HCT116 (cell line): Measurements from ENCODE around the gene MOAP1. TPM values are rescaled to one million over a fixed set of nuclear protein-coding genes. Genes with fewer than 3 reads are reported as not detected.

Source experiments
- ATAC-seq: fragments of 200-7000 bp; cut with Tn5 transposase; 2 replicates; pipeline ENCODE4 v1.9.1; 2020; ENCODE audit warnings: mild to moderate bottlenecking, moderate library complexity
- BruUV-seq: library from RNA; stranded (reverse); fragments of 400-500 nt; replicated peaks from 2 replicates; lab custom pipeline; 2021; lab: Mats Ljungman, UMichigan
- CTCF ChIA-PET: fragments of 300-600 bp; sonication (Branson Sonifier 250); formaldehyde crosslinking; loops from one replicate; lab custom pipeline; 2021; ENCODE audit warnings: antibody characterized with exemption; lab: Charles Lee
- POLR2A ChIA-PET: fragments of 300-600, 350-600 bp; sonication (Branson Sonifier 250); formaldehyde crosslinking; loops from one replicate; lab custom pipeline; 2021; ENCODE audit warnings: antibody characterized with exemption; lab: Charles Lee
- RAD21 ChIA-PET, 2 experiments: fragments of 300-600 bp; sonication (Branson Sonifier 250); formaldehyde crosslinking; loops; one replicate each; lab custom pipeline; 2023; ENCODE audit warnings: low total read pairs in 2 of 2; ENCODE audit not compliant: uncharacterized antibody in 2 of 2, unreplicated experiment in 2 of 2, low non-redundant PET in 1 of 2; lab: Charles Lee
- DNase-seq: peaks from one replicate; pipeline ENCODE4 v3.0.0-alpha.2; 2010; ENCODE audit warnings: low read depth, low spot score
- H2AFZ ChIP-seq: fragments of 200-600 bp; shearing (Covaris generic), sonication (generic); 2 replicates; pipeline ENCODE4 v1.6.1; 2017; ENCODE audit warnings: low read depth, mixed run types, mixed read lengths, antibody characterized with exemption, low read length; ENCODE audit not compliant: poor library complexity, severe bottlenecking
- H3K27ac ChIP-seq: 2 replicates; pipeline ENCODE4 v1.5.1; 2012; ENCODE audit warnings: low read depth, low read length
- H3K27me3 ChIP-seq: fragments of 200-600 bp; sonication (generic); 2 replicates; pipeline ENCODE4 v1.6.1; 2016; ENCODE audit warnings: mixed run types, low read length, mixed read lengths; ENCODE audit not compliant: insufficient read depth
- H3K36me3 ChIP-seq, 2 experiments: fragments of 200-500 bp in 1 of 2; fragments of 200-600 bp in 1 of 2; sonication (Bioruptor generic) in 1 of 2; sonication (generic) in 1 of 2; 2 replicates each; pipeline versions ENCODE4 v1.5.1 to v1.6.1; 2014 to 2016; ENCODE audit warnings: low read length in 2 of 2, inconsistent platforms in 1 of 2, mixed read lengths in 1 of 2, mixed run types in 1 of 2; ENCODE audit not compliant: insufficient read depth in 2 of 2, control insufficient read depth in 1 of 2
- H3K4me1 ChIP-seq, 2 experiments: fragments of 200-600 bp in 1 of 2; sonication (generic) in 1 of 2; 2 replicates each; pipeline versions ENCODE4 v1.5.1 to v1.6.1; 2012 to 2017; ENCODE audit warnings: low read length in 2 of 2, inconsistent platforms in 1 of 2, mild to moderate bottlenecking in 1 of 2, mixed read lengths in 1 of 2, mixed run types in 1 of 2, moderate library complexity in 1 of 2; ENCODE audit not compliant: insufficient read depth in 2 of 2, control insufficient read depth in 1 of 2
- H3K4me2 ChIP-seq: fragments of 200-600 bp; sonication (generic); 2 replicates; pipeline ENCODE4 v1.6.1; 2017; ENCODE audit warnings: mixed run types, low read length, mixed read lengths
- H3K4me3 ChIP-seq, 2 experiments: fragments of 200-600 bp in 1 of 2; sonication (generic) in 1 of 2; replicated peaks in 1 of 2; 2 replicates each; pipeline ENCODE4 v1.5.1; 2011 to 2016; ENCODE audit warnings: low read length in 2 of 2, control low read depth in 1 of 2, low read depth in 1 of 2, mild to moderate bottlenecking in 1 of 2, mixed read lengths in 1 of 2, mixed run types in 1 of 2
- H3K79me2 ChIP-seq: fragments of 200-600 bp; sonication (generic); 2 replicates; pipeline ENCODE4 v1.6.1; 2017; ENCODE audit warnings: mild to moderate bottlenecking, mixed run types, low read length, moderate library complexity, mixed read lengths; ENCODE audit not compliant: insufficient read depth
- H3K9ac ChIP-seq: fragments of 200-600 bp; sonication (generic); 2 replicates; pipeline ENCODE4 v1.6.1; 2016; ENCODE audit warnings: low read length, mixed read lengths
- H3K9me2 ChIP-seq: fragments of 200-600 bp; sonication (generic), shearing (Covaris generic); 2 replicates; pipeline ENCODE4 v1.6.1; 2017; ENCODE audit warnings: mixed run types, mild to moderate bottlenecking, moderate library complexity; ENCODE audit not compliant: insufficient read depth
- H3K9me3 ChIP-seq, 2 experiments: fragments of 200-500 bp in 1 of 2; fragments of 200-600 bp in 1 of 2; sonication (Bioruptor generic) in 1 of 2; sonication (generic) in 1 of 2; 2 replicates each; pipeline ENCODE4 v1.6.1; 2014 to 2017; ENCODE audit warnings: low read length in 2 of 2, mixed read lengths in 2 of 2, inconsistent platforms in 1 of 2, low read depth in 1 of 2, mild to moderate bottlenecking in 1 of 2, mixed run types in 1 of 2, moderate library complexity in 1 of 2; ENCODE audit not compliant: control insufficient read depth in 1 of 2, insufficient read depth in 1 of 2
- H4K20me1 ChIP-seq: fragments of 200-600 bp; sonication (generic), shearing (Covaris generic); 2 replicates; pipeline ENCODE4 v1.6.1; 2017; ENCODE audit warnings: mixed run types, mild to moderate bottlenecking, moderate library complexity; ENCODE audit not compliant: insufficient read depth
- CBX3 ChIP-seq: IDR thresholded peaks from 2 replicates; pipeline ENCODE4 v1.6.1; 2012; ENCODE audit warnings: low read depth
- CEBPB ChIP-seq: IDR thresholded peaks from 2 replicates; pipeline ENCODE4 v1.6.1; 2012; ENCODE audit warnings: low read depth
- CTCF ChIP-seq, 3 experiments: fragments of 200-600 bp in 1 of 3; sonication (generic) in 1 of 3; IDR thresholded peaks in 2 of 3; conservative IDR thresholded peaks in 1 of 3; 2 replicates each; pipeline ENCODE4 v1.5.1; 2012 to 2017; ENCODE audit warnings: low read depth in 2 of 3, low read length in 2 of 3, antibody characterized with exemption in 1 of 3, borderline replicate concordance in 1 of 3, control low read depth in 1 of 3, mild to moderate bottlenecking in 1 of 3, mixed read lengths in 1 of 3, mixed run types in 1 of 3, moderate library complexity in 1 of 3; ENCODE audit not compliant: insufficient read depth in 1 of 3
- EGR1 ChIP-seq: IDR thresholded peaks from 2 replicates; pipeline ENCODE4 v1.6.1; 2012; ENCODE audit warnings: low read depth
- ELF1 ChIP-seq: IDR thresholded peaks from 2 replicates; pipeline ENCODE4 v1.6.1; 2012; ENCODE audit warnings: low read depth, borderline replicate concordance
- EZH2 ChIP-seq: fragments of 200-600 bp; sonication (generic); IDR thresholded peaks from 2 replicates; pipeline ENCODE4 v1.6.1; 2017; ENCODE audit warnings: antibody characterized with exemption, mixed run types
- EZH2phosphoT487 ChIP-seq: fragments of 200-600 bp; IDR thresholded peaks from 2 replicates; pipeline ENCODE4 v1.6.1; 2018; ENCODE audit warnings: antibody characterized with exemption, borderline replicate concordance
- FOSL1 ChIP-seq: IDR thresholded peaks from 2 replicates; pipeline ENCODE4 v1.6.1; 2012; ENCODE audit warnings: low read depth
- JUND ChIP-seq: IDR thresholded peaks from 2 replicates; pipeline ENCODE4 v1.6.1; 2012
- POLR2AphosphoS5 ChIP-seq: IDR thresholded peaks from 2 replicates; pipeline ENCODE4 v1.6.1; 2011; ENCODE audit warnings: mild to moderate bottlenecking, low read depth, low read length, moderate library complexity
- RAD21 ChIP-seq: IDR thresholded peaks from 2 replicates; pipeline ENCODE4 v1.6.1; 2012; ENCODE audit warnings: low read depth, mild to moderate bottlenecking
- SP1 ChIP-seq: IDR thresholded peaks from 2 replicates; pipeline ENCODE4 v1.6.1; 2012; ENCODE audit warnings: low read depth
- TCF7L2 ChIP-seq: IDR thresholded peaks from 2 replicates; pipeline ENCODE4 v1.7.0; 2011; ENCODE audit warnings: borderline replicate concordance, inconsistent platforms; ENCODE audit not compliant: insufficient read depth, insufficient read length; ENCODE audit errors: extremely low read depth
- YY1 ChIP-seq: IDR thresholded peaks from 2 replicates; pipeline ENCODE4 v1.6.1; 2011; ENCODE audit warnings: low read length, low read depth, moderate library complexity, mild to moderate bottlenecking; ENCODE audit not compliant: insufficient replicate concordance; ENCODE audit errors: extremely low read depth
- ZBTB33 ChIP-seq: IDR thresholded peaks from 2 replicates; pipeline ENCODE4 v1.6.1; 2011; ENCODE audit warnings: mild to moderate bottlenecking, low read length, moderate library complexity; ENCODE audit not compliant: insufficient replicate concordance; ENCODE audit errors: extremely low read depth
- ZFX ChIP-seq: fragments of 450-650 bp; IDR thresholded peaks from 2 replicates; pipeline ENCODE4 v1.6.1; 2017
- ZNF274 ChIP-seq: fragments of 200-500 bp; sonication (Bioruptor generic); IDR thresholded peaks from 2 replicates; pipeline ENCODE4 v1.6.1; 2014; ENCODE audit warnings: mild to moderate bottlenecking, low read depth, low read length, inconsistent platforms
- intact Hi-C: fragments of 100-400 bp; cut with micrococcal nuclease; formaldehyde crosslinking; loops from 2 replicates; pipeline ENCODE4 v1.10.0; 2022
- total RNA-seq: library from RNA; stranded (reverse); gene quantifications from one replicate; pipeline ENCODE4 v1.2.1, GENCODE V29; 2021; ENCODE audit not compliant: unreplicated experiment
- TF ChIP-seq, protein P1 (sequence below): IDR thresholded peaks from 2 replicates; pipeline ENCODE4 v1.6.1; 2012

The MOAP1 gene
- total RNA-seq, 1 experiment from 2014 or later, result 14.2 TPM

- TF ChIP-seq ELF1, result no peak
- TF ChIP-seq, protein P1, sequence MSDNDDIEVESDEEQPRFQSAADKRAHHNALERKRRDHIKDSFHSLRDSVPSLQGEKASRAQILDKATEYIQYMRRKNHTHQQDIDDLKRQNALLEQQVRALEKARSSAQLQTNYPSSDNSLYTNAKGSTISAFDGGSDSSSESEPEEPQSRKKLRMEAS, result no peak
- no peak for TF ChIP-seq CTCF (IDR thresholded peaks at IDR 0.05 in 2 of 3, conservative IDR thresholded peaks at IDR 0.05 in 1 of 3; ENCODE audit: borderline replicate concordance in 1 of 3, insufficient read depth in 1 of 3, low read depth in 2 of 3, low read length in 2 of 3)
- TF ChIP-seq CEBPB, result no peak
- no peak for TF ChIP-seq POLR2AphosphoS5
Measured at GRCh38 chr14:93232159-93232558, 47.5 kb upstream of the MOAP1 start (continued).

GRCh38 chr14:93231129-93231979 is 46.7 kb upstream of the MOAP1 start:
- Histone ChIP-seq H3K9me2 (no peaks in the 10 kb centered on the region), H3K79me2 (no peaks in the 10 kb centered on the region), H3K4me1 (no peaks in the 10 kb centered on the region; a peak in 1 of 4 replicates), H3K27ac (no peak overlapping the region), H3K9ac (no peak overlapping the region), H3K36me3 (peaks cover 8 to 13% of the 10 kb centered on the region in 2 experiments; a peak in 3 of 4 replicates), H3K27me3 (no peaks in the 10 kb centered on the region), H3K9me3 (no peaks in the 10 kb centered on the region), H2AFZ (no peak overlapping the region), H3K4me2 (no peak overlapping the region), H4K20me1 (no peaks in the 10 kb centered on the region), H3K4me3 (no peak overlapping the region)
- DNase-seq, result no peak
- intact Hi-C loops, result no loop called here
- CTCF ChIA-PET, result interaction anchor here (0.8 kb wide), 1 partner anchor 305 kb away, joined by 4 read pairs; no protein-coding TSS in a partner anchor
- RAD21 ChIA-PET, result no interaction called here
- no TSS peak for BruUV-seq
- ATAC-seq, result no peak
- POLR2A ChIA-PET, result no interaction called here
- TF ChIP-seq CBX3 (no peak), EGR1 (no peak), RAD21 (no peak), JUND (no peak), EZH2 (no peak), YY1 (no peak), SP1 (no peak), POLR2AphosphoS5 (no peak), TCF7L2 (no peak), FOSL1 (no peak), ZFX (no peak), EZH2phosphoT487 (no peak), ZNF274 (no peak), ZBTB33 (no peak)
- TF ChIP-seq, protein P1, result no peak
